ENCODE results near the gene AOPEP. TPM values are rescaled to one million over a fixed set of nuclear protein-coding genes. Genes with fewer than 3 reads are reported as not detected.

Gene AOPEP
- total RNA-seq, 2 experiments from 2014 or later = 6.9 to 7.0 TPM

DNA sequence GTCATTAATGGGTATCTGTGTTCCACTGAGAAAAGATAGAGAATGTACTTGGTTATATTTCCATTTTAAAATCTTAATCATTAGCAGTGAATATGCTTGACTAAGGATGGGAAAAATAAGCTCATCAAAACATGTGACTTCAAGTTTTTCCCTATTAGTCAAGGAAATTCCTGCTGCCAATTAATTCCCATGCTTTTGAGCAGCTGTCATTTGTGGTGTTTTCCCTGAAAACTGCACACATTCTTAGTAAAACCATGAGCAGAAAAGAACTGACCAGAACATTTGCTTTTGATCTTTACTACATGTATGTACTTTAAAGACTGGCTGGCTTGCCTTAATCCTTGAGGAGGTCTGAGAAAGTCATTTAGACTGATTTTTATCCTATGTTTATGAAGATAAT is 75.2 kb downstream of the AOPEP start:
- ChIA-PET POLR2A (interaction anchor here (1.3 kb wide), 1 partner anchor 324 kb away, joined by 3 read pairs; no protein-coding TSS in a partner anchor), CTCF (no interaction called here)
- Mint-ChIP-seq H3K36me3 (ENCODE audit: low read depth) (peaks cover 55% of the 10 kb centered on the region), H3K27ac (no peak overlapping the region), H3K4me1 (ENCODE audit: low read depth) (no peaks in the 10 kb centered on the region), H3K9me3 (no peaks in the 10 kb centered on the region), H3K4me3 (no peak overlapping the region), H3K27me3 (no peaks in the 10 kb centered on the region)
- intact Hi-C loops (cut with DNase I, micrococcal nuclease) = no loop called here
- no peaks in the 10 kb centered on the region for H3K27me3 ChIP-seq (ENCODE audit: control insufficient read depth in 1 of 2, insufficient read depth in 2 of 2, low read length in 2 of 2)
- ATAC-seq (ENCODE audit: poor library complexity) (no peak), DNase-seq (no peak)
- no peak overlapping the region for H3K4me3 ChIP-seq (ENCODE audit: low read length)
- no peak overlapping the region for H3K27ac ChIP-seq (ENCODE audit: low read depth in 1 of 2, low read length in 2 of 2)
- H3K9me3 ChIP-seq (ENCODE audit: control insufficient read depth in 1 of 2, insufficient read depth in 1 of 2, low read length in 2 of 2) = no peaks in the 10 kb centered on the region
- no peaks in the 10 kb centered on the region for H3K4me1 ChIP-seq (ENCODE audit: insufficient read depth, low read length)
- H3K36me3 ChIP-seq (ENCODE audit: insufficient read depth, low read length) = peaks cover 7% of the 10 kb centered on the region
- no peak for TF ChIP-seq CTCF (IDR thresholded peaks at IDR 0.05)

DNA sequence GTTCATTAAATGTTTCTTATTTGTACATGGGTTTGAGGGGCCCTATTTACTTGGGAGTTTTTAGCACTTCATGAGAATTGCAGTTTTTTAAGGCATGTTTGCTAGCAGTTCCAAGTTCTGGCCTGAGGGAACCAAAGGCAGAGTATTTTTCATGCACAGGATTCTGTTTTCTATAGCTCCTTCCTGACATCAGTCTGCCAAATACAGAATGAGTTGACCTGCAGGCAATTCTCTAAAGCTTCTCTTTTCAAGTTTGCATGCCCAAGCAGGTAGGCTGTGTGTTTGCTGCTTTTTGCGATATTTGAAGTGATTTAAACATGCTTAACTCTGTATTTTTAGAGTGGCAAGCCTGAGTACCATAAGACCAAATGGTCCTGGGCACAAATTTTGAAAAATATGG is 75.8 kb downstream of the AOPEP start:
- H3K9me3 Mint-ChIP-seq = no peaks in the 10 kb centered on the region
- H3K27ac ChIP-seq (ENCODE audit: low read depth in 1 of 2, low read length in 2 of 2) = no peak overlapping the region
- H3K27me3 Mint-ChIP-seq = no peaks in the 10 kb centered on the region
- ATAC-seq (ENCODE audit: poor library complexity) = no peak
- no peak overlapping the region for H3K4me3 Mint-ChIP-seq
- intact Hi-C loops (cut with DNase I, micrococcal nuclease) = no loop called here
- no peaks in the 10 kb centered on the region for H3K4me1 ChIP-seq (ENCODE audit: insufficient read depth, low read length)
- no peak for TF ChIP-seq CTCF (IDR thresholded peaks at IDR 0.05)
- POLR2A ChIA-PET = interaction anchor here (1.3 kb wide), 1 partner anchor 323 kb away, joined by 3 read pairs; no protein-coding TSS in a partner anchor
- peaks cover 7% of the 10 kb centered on the region for H3K36me3 ChIP-seq (ENCODE audit: insufficient read depth, low read length)
- no peaks in the 10 kb centered on the region for H3K27me3 ChIP-seq (ENCODE audit: control insufficient read depth in 1 of 2, insufficient read depth in 2 of 2, low read length in 2 of 2)
- CTCF ChIA-PET = no interaction called here
- H3K9me3 ChIP-seq (ENCODE audit: control insufficient read depth in 1 of 2, insufficient read depth in 1 of 2, low read length in 2 of 2) = no peaks in the 10 kb centered on the region
- no peaks in the 10 kb centered on the region for H3K4me1 Mint-ChIP-seq (ENCODE audit: low read depth)
- H3K27ac Mint-ChIP-seq = no peak overlapping the region
- H3K4me3 ChIP-seq (ENCODE audit: low read length) = no peak overlapping the region
- no peak for DNase-seq
- H3K36me3 Mint-ChIP-seq (ENCODE audit: low read depth) = peaks cover 56% of the 10 kb centered on the region

- no peaks in the 10 kb centered on the region for H3K27me3 Mint-ChIP-seq
- TF ChIP-seq CTCF (IDR thresholded peaks at IDR 0.05) = no peak
- H3K4me3 Mint-ChIP-seq = no peak overlapping the region
- DNase-seq (no peak), ATAC-seq (ENCODE audit: poor library complexity) (no peak)
- ChIA-PET CTCF (no interaction called here), POLR2A (interaction anchor here (1.3 kb wide), 1 partner anchor 323 kb away, joined by 3 read pairs; no protein-coding TSS in a partner anchor)
- peaks cover 61% of the 10 kb centered on the region for H3K36me3 Mint-ChIP-seq (ENCODE audit: low read depth)
- H3K27me3 ChIP-seq (ENCODE audit: control insufficient read depth in 1 of 2, insufficient read depth in 2 of 2, low read length in 2 of 2) = no peaks in the 10 kb centered on the region
- no peak overlapping the region for H3K4me3 ChIP-seq (ENCODE audit: low read length)
- no peak overlapping the region for H3K27ac Mint-ChIP-seq
- H3K27ac ChIP-seq (ENCODE audit: low read depth in 1 of 2, low read length in 2 of 2) = no peak overlapping the region
- no peaks in the 10 kb centered on the region for H3K9me3 Mint-ChIP-seq
- intact Hi-C loops (cut with DNase I, micrococcal nuclease) = no loop called here
- no peaks in the 10 kb centered on the region for H3K4me1 Mint-ChIP-seq (ENCODE audit: low read depth)
- no peaks in the 10 kb centered on the region for H3K4me1 ChIP-seq (ENCODE audit: insufficient read depth, low read length)
- H3K9me3 ChIP-seq (ENCODE audit: control insufficient read depth in 1 of 2, insufficient read depth in 1 of 2, low read length in 2 of 2) = no peaks in the 10 kb centered on the region
- peaks cover 7% of the 10 kb centered on the region for H3K36me3 ChIP-seq (ENCODE audit: insufficient read depth, low read length)
Observed at GRCh38 chr9:94802793-94803192, 76.3 kb downstream of the AOPEP start.

All from CD4-positive, alpha-beta T cell (primary cell).